Posterior cingulate gyrus (tissue), 11 donors: ENCODE measurements around the gene OTOF.

Source experiments
- DNase-seq, 10 donors: peaks; one replicate each; pipeline versions ENCODE4 v3.0.0 to v3.0.0-alpha.2; 2020 to 2021; ENCODE audit warnings: mixed read lengths in 3 of 10
- intact Hi-C: fragments of 100-400 bp; cut with DNase I; formaldehyde crosslinking; loops from one replicate; pipeline ENCODE4 v1.15.1; 2023

Gene OTOF

GRCh38 chr2:26482211-26483026 is 4.5 kb upstream of the OTOF start:
- peak in 2 of 10 donors; percentile 52 to 75 for DNase-seq
- intact Hi-C loops, result no loop called here

- intact Hi-C loops, result no loop called here
- no peak for DNase-seq
These were observed 3.8 kb upstream of the OTOF start for GRCh38 chr2:26481706-26482105.

GRCh38 chr2:26480566-26481423 is 2.9 kb upstream of the OTOF start:
- DNase-seq, result peak in 2 of 10 donors; percentile 52 to 73
- intact Hi-C loops, result no loop called here

GRCh38 chr2:26479789-26480565 is 2.1 kb upstream of the OTOF start:
- peak in 2 of 10 donors; percentile 48 to 68 for DNase-seq
- intact Hi-C loops, result no loop called here

GRCh38 chr2:26479131-26479788 is 1.3 kb upstream of the OTOF start:
- DNase-seq, result peak in 1 of 10 donors; percentile 72
- intact Hi-C loops, result no loop called here

- intact Hi-C loops, result no loop called here
- DNase-seq, result peak in 1 of 10 donors; percentile 46
These were observed 442 bp upstream of the OTOF start for GRCh38 chr2:26478366-26478765.

GRCh38 chr2:26477126-26477910 is 606 bp downstream of the OTOF start:
- intact Hi-C loops, result no loop called here
- DNase-seq, result peak in 1 of 10 donors; percentile 55

GRCh38 chr2:26475832-26476501 is 2.0 kb downstream of the OTOF start:
- intact Hi-C loops, result no loop called here
- DNase-seq, result peak in 2 of 10 donors; percentile 63 to 77

- peak in 1 of 10 donors; percentile 73 for DNase-seq
- intact Hi-C loops, result no loop called here
These were observed 2.9 kb downstream of the OTOF start for GRCh38 chr2:26475037-26475436.

- intact Hi-C loops, result no loop called here
- peak in 2 of 10 donors; percentile 73 to 81 for DNase-seq
These were observed 3.6 kb downstream of the OTOF start for GRCh38 chr2:26474261-26474785.

GRCh38 chr2:26473796-26474195 is 4.1 kb downstream of the OTOF start:
- intact Hi-C loops, result no loop called here
- peak in 2 of 10 donors; percentile 60 to 79 for DNase-seq

- intact Hi-C loops, result no loop called here
- DNase-seq, result peak in 2 of 10 donors; percentile 67 to 74
These were observed 4.9 kb downstream of the OTOF start for GRCh38 chr2:26472821-26473655.

- peak in 2 of 10 donors; percentile 9 to 81 for DNase-seq
- intact Hi-C loops, result no loop called here
These were observed 5.9 kb downstream of the OTOF start for GRCh38 chr2:26471766-26472706.

- peak in 1 of 10 donors; percentile 31 for DNase-seq
- intact Hi-C loops, result no loop called here
These were observed 6.6 kb downstream of the OTOF start for GRCh38 chr2:26471289-26471688.

- DNase-seq, result peak in 2 of 10 donors; percentile 64 to 69
- intact Hi-C loops, result no loop called here
These were observed 7.2 kb downstream of the OTOF start for GRCh38 chr2:26470601-26471260.

- intact Hi-C loops, result no loop called here
- DNase-seq, result peak in 3 of 10 donors; percentile 1 to 31 (median 13)
These were observed 8.0 kb downstream of the OTOF start for GRCh38 chr2:26469955-26470354.
